NCI-H2196 (cell line): ENCODE data around the gene SLC39A8.

Experiments used
- DNase-seq: peaks from one replicate; lab custom pipeline; 2025; ENCODE audit not compliant: unreplicated experiment; lab: John Stamatoyannopoulos, UW

The SLC39A8 gene

GRCh38 chr4:102341201-102341600 lies 4.1 kb downstream of the SLC39A8 start:
- DNase-seq: no peak

DNA sequence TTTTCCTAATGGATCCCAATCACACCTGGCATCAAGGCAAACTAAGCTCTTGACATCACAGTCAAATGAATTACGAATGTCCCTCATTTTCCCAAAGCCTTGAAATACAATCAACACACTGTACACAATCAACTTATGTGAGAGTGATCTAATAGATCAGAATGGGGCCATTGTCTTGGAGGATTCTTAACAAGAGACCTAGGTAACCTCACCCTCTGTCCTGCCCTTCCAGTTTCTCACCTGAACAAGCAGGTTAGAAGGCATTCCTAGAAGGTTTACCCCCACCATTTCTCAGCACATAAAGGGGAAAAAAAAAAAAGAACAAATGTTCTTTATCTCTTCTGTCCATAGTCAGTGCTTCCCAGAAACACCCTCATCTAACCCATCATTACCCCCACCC lies 6.3 kb downstream of the SLC39A8 start:
- no peak for DNase-seq

DNA sequence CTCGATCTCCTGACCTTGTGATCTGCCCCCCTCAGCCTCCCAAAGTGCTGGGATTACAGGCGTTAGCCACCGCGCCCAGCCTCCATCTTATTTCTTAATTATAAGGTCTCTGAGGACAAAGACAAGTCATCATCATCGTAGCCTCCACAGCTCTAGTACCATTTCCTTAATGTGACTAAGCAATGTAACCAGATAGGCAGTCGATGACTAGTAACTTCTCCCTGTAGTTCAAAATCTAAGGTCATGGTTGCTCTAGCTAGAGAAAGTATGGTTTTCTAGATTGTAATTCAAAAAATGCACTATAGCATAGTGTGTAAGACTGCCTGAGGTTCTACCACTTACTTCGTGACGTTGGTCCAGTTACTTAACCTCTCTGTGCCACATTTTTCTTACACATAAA lies 6.9 kb downstream of the SLC39A8 start:
- DNase-seq: no peak

DNA sequence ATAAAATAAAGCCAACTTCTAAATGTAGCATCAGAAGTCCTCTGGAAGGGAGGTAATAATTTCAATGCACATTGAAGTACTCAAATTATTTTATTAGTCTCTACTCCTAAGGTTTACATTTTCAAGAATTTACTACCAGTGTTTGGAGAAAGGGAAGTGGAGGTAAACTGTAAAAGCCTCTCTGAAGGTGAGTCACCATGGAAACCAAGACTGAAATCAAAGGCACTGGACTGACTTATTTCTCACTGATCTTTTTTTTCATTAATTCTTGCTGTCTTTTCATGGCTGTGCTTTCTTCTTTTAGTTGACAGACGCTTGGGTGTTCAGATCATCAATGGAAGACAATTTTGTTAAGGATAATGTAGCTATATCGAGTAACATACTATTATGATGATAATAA lies 9.7 kb downstream of the SLC39A8 start:
- no peak for DNase-seq

DNA sequence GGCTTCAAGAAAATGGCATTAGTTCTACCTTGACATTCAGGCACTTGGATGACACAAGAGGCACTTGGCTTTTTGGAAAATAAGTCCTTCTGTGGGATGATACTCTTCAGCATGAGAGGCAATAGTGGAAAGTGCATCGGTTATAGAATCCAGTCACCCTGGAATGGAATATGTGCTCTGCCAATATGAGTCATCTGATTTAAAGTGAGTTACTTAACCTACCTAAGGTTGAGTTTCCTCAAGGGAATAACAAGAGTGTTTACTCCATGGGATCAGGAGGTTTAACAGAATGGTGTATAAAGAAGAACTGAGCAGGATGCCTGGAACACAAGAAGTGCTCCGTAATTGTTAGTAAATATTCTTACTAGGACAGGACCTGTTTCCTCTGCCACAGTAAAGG lies 10.7 kb downstream of the SLC39A8 start:
- DNase-seq: no peak

GRCh38 chr4:102333787-102334186 lies 11.5 kb downstream of the SLC39A8 start:
- DNase-seq: no peak

GRCh38 chr4:102328045-102328444 lies 17.2 kb downstream of the SLC39A8 start:
- DNase-seq: no peak

DNA sequence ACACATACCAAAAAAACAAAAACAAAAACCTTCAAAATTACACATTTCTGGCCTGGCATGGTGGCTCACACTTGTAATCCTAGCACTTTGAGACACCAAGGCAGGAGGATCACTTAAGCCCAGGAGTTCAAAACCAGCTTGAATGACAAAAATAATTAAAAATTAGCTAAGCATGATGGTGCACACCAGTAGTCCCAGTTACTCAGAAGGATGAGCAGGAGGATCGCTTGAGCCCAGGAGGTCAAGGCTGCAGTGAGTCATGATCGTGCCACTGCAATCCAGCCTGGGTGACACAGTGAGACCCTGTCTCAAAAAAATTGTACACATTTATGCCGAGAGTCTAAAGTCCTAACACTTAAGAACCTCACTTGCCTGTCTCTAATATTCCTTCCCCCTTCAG lies 18.3 kb downstream of the SLC39A8 start:
- no peak for DNase-seq

- no peak for DNase-seq
These were observed 20.6 kb downstream of the SLC39A8 start for GRCh38 chr4:102324730-102325129.

DNA sequence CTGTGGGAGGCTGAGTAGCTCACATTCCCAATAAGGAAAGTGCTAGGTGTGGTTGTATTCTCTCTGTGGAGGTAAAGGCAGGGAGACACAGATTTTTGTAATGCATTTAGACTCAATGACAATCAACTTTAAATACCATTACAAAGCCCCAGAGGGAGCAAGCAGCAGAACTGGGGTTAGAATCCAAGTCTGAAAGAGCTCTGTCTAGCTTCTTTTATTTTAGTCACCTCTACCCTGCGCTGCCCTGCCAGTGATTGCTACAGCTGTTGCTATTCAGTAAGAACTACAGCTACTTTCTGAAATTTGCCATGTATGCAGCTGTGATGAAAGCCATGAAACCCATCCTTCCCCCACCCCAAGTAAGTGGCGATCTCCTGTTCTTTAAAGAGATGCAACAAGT lies 22.5 kb downstream of the SLC39A8 start:
- no peak for DNase-seq

DNA sequence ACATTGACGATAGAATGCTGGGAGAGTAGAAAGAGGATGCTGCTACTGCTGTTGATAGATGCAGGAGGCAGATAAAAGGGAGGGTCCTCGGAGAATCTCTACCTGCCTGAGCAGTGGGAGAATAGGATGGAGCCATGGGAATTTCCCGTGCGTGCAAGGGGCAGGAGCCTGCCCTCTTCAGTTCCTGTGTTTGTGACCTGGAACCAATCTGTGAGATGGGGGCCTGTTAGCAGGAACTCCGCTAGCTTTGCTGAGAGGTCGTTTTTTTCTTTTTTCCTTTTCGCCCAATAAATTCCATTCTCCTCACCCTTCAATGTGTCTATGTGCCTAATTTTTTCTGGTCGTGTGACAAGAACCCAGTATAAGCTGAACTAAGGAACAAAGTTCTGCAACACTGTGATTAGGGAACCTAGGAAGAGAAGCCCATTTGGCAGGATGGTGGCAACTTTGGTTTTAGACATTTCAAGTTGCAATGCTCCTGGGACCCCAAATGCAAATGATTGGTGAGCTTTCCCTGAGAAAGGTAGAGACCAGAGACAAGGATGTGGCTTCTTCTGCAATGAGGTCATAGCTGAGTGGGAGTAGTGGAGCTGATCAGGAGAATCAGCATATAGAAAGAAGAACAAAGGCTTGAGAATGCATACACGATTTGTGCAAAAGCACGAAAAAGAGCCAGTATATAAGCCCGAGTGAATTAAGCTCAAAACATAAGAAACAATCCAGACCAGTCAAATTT lies 23.9 kb downstream of the SLC39A8 start:
- no peak for DNase-seq

DNA sequence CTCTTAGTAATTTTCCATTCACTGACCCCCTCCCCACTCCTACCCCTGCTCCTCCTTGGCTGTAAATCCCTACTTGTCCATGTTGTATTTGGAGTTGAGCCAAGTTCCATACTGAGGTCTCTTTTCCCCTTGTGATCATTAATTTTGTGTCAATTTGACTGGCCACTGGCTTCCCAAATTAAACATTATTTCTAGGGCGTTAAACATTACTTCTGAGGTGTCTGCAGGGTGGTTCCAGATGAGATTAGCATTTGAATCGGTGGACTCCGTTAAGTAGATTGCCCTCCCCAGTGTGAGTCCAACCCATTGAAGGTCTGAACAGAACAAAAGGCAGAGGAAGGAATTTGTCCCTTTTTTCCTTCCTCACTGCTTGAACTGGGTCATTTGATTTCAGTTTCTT lies 25.7 kb downstream of the SLC39A8 start:
- no peak for DNase-seq

- no peak for DNase-seq
These were observed 26.8 kb downstream of the SLC39A8 start for GRCh38 chr4:102318526-102318925.

DNA sequence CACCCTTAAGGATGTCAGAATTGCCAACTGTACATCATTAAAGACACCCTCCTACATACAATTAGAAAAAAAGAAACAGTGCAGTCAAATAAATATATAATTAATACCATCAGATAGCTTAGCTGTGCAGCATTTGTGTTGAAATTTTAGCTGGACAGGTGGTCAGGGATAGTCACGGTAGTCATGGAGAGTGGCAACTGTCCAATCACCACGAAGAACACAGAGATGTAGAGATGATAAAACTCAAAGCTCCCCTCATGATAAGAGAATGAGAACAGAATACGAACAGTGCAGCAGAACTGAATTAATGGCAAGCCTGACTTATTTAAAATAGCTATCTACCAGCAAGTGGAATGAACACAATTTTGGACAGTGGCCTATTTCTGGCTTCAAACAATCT lies 27.2 kb downstream of the SLC39A8 start:
- no peak for DNase-seq

DNA sequence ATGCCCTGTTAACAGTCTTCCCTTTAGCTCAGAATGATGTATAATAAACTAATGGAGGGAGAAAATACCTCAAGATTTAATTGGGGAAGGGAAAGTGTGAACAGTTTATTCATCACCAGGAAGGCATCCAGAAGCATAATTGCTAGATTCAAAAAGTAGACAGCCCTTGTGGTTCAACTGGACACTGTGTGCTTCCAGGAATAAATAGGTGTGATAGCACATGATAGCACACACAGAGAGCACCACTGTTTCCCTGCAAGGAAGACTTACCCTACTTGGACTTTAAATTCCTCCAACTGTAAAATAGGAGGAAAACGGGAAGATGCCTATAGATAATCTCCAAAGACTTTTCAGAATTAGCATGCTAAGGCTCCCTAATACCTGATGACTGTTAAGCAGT lies 27.8 kb downstream of the SLC39A8 start:
- DNase-seq: no peak

- DNase-seq: no peak
These were observed 28.7 kb downstream of the SLC39A8 start for GRCh38 chr4:102316585-102316984.

GRCh38 chr4:102315532-102315931 lies 29.8 kb downstream of the SLC39A8 start:
- DNase-seq: no peak

DNA sequence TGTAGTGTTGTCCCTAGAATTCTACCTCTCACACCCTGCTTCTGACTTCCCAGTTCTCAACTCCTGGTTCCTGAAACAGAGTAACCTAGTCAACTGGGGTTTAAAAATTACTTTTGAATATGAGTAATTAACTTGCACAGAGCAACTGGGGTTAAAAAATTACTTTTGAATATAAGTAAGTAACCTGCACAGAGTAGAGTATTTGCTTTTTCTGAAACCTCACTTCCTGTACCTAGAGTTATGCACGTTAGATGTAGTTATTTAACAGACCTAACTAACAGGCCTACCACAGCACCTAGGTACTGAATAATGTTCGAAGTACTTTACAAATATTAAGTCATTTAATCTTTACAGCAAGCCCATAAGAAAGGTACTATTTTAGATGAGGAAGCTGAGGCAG lies 32.9 kb downstream of the SLC39A8 start:
- no peak for DNase-seq

GRCh38 chr4:102311912-102312311 lies 33.4 kb downstream of the SLC39A8 start:
- DNase-seq: no peak

DNA sequence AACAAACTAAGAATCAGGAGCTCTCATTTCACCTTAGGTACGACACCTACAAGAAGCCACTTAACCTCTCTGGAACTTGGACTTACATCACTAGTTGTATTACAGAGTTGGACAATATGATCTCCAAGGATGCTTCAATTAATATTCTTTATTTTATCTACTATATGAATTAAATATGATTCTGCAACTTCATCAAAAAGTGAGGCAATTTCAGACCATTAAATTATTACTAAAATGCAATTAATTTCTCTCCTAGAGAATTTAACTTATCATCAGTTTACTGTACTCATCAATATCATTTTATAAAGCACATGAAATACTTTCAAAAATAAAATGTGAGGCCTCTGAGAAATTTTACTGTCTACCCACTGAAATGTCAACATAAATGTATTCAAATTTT lies 33.9 kb downstream of the SLC39A8 start:
- no peak for DNase-seq

DNA sequence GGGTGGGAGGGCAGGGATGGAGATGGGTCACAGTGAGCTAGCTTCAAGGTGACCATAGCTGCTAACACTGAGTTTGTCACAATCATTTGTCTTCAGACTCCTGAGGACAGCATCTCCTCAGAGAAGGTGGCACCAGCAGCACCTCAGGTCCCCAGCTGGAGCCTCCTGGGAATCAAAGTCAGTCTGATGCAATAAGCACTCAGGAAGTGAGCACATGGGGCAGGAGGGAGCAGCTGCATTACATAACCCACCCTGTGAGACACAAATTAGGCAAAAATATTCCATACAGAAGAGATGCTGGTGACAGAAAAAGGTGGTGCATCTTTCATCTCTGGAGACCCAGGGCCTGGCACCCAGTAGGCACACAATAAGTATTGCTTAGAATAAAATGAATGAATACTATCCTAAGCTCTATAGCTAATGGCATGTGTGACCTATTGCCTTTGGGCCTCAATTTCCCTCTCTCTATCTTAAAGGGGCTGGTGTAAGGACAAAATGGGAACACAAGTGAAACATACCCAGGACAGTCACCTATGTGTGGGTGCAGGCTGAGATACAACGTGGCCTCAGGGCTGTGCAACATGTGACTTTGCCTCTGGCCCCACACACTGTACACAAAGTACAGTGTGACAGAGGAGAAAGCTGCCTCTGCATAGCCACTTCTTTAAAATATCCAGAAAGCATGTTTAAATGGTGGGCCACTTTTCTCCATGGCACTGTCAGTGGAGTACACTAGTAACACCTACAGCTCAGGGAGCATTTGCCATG lies 37.1 kb downstream of the SLC39A8 start:
- no peak for DNase-seq

DNA sequence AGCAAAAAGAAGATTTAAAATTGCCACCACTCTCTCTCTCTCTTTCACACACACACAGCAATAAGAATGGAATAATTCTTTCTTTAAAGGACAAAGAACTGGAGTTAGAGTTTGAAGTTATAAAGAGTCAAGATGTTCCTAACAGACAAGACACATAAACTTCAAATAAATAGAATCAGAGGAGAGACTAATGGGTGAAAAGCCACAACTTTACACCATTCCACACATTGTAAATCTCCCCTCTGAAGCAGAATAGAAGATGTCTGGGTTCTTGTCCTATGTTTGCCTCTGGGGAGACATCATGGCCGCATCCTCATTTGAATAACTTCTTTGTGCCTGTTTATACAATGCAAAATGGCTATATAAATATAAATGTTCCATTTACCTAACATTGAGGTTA lies 39.6 kb downstream of the SLC39A8 start:
- no peak for DNase-seq

DNA sequence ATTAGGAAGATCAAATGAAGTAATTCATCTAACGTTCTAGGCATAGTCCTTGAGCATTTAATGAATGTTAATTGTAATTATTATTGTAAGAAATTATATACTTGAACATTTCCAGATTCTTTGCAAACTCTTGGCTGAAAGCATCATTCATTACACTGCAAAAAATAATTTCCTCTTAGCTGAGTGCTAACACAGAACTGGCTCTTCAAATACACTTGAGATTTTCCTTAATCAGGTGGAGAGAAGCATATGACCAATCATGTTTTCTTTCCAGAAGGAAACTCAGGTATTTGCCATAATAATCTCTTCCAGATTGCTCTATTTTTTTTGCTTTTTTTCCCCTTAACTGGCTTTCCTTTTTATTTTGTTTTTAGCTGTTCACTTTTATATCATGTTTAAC lies 42.5 kb downstream of the SLC39A8 start:
- no peak for DNase-seq
